B cell (primary cell): ENCODE data around the gene ANK2.

Source experiments
- EZH2 ChIP-seq: IDR thresholded peaks from 2 replicates; pipeline ENCODE4 v1.6.1; 2012; ENCODE audit warnings: borderline replicate concordance, low read depth, mild to moderate bottlenecking, moderate library complexity, low read length; ENCODE audit not compliant: insufficient read depth, poor library complexity, severe bottlenecking
- TF ChIP-seq, protein P1 (sequence below): fragments of 200-600 bp; IDR thresholded peaks from one replicate; pipeline ENCODE4 v1.8.0; 2022; ENCODE audit warnings: antibody characterized with exemption, mild to moderate bottlenecking

DNA sequence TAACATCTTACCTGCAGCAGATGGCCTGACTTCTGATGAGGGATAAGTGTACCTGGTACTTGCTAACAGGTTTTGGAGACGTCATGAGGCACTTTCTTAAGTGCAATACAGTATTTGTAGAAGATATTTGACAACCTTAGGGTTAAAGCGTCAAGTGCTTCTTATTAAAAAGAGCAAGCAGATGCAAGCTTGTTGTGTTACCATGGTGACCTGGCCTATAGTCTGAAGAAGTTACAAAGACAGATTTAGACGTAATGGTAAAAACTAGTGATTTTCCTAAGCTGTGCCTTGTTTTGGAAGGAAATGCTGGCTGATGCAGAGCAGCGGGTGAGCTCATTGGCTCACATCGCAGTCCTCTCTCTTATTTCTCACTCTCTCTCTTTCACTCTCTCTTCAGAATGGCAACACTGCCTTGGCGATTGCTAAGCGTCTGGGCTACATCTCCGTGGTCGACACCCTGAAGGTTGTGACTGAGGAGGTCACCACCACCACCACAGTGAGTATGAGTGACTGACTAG lies 243.6 kb downstream of the ANK2 start:
- TF ChIP-seq, protein P1, sequence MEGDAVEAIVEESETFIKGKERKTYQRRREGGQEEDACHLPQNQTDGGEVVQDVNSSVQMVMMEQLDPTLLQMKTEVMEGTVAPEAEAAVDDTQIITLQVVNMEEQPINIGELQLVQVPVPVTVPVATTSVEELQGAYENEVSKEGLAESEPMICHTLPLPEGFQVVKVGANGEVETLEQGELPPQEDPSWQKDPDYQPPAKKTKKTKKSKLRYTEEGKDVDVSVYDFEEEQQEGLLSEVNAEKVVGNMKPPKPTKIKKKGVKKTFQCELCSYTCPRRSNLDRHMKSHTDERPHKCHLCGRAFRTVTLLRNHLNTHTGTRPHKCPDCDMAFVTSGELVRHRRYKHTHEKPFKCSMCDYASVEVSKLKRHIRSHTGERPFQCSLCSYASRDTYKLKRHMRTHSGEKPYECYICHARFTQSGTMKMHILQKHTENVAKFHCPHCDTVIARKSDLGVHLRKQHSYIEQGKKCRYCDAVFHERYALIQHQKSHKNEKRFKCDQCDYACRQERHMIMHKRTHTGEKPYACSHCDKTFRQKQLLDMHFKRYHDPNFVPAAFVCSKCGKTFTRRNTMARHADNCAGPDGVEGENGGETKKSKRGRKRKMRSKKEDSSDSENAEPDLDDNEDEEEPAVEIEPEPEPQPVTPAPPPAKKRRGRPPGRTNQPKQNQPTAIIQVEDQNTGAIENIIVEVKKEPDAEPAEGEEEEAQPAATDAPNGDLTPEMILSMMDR, result no peak
- TF ChIP-seq EZH2, result no peak
